ENCODE results near the gene CDK2AP2.

CDK2AP2 gene

DNA sequence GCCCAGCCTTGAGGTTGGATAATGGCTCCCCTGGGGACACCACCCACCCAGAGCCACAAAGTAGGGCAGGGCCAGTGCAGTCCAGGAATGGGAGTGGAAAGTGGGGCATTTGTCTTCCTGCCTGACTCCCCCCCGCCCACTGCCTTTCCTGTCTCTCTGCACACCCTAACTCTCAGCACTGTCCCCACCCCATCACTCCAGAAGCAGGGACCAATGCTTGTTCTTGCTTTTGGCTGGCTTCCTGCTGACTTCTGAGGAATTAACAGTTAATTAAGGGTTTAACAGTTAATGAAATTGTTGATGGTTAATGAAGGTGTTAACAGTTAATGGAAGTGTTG lies 7.5 kb downstream of the CDK2AP2 start:
- Histone ChIP-seq H3K4me1 (ENCODE audit: insufficient read depth, low read length) (peaks cover 1% of the 10 kb centered on the region; the same call in 1 of the 2 replicates), H3K9me3 (ENCODE audit: insufficient read depth, low read depth, low read length) (no peaks in the 10 kb centered on the region), H3K27ac (ENCODE audit: low read length) (no peak overlapping the region), H3K9ac (ENCODE audit: low read depth, low read length) (no peak overlapping the region), H3K36me3 (ENCODE audit: insufficient read depth, low read depth, low read length) (peaks cover 14% of the 10 kb centered on the region), H3K4me3 (ENCODE audit: low read length) (no peak overlapping the region), H3K27me3 (ENCODE audit: insufficient read depth, low read length) (peaks cover 14% of the 10 kb centered on the region)

DNA sequence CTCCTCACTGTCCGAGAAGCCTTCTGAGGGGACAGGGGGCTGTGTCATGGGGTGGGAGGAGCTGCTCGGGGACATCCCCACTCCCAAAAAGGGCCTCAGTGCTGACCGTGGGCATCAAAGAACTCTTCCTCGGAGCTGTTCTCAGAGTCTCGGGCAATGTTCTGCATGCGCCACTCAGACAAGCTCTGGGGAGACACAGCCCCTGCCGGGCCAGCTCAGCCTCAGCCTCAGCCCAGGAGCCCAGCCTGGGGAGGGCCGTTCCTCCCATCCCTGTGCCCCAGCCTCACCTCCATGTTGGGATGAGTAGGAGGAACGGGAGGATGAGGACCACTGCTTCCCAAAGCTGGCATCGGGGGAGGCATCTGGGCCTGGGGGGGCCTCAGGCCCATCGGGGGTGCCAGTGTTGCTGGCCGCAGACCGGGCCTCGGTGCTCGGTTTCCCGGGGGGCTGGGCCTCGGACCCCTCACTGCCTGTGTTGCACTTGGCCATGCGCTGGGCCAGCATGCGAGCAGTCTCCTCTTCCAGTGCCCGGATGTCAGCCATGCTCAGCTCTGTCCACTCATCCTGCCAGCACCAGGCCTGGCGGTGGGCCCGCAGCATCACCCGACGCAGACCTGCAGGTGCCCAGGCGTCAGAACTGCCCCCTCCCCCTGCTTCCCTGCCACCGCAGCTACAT lies 8.0 kb downstream of the CDK2AP2 start:
- Histone ChIP-seq H3K4me3 (ENCODE audit: low read length) (no peak overlapping the region), H3K27ac (ENCODE audit: low read length) (no peak overlapping the region), H3K9ac (ENCODE audit: low read depth, low read length) (no peak overlapping the region), H3K27me3 (ENCODE audit: insufficient read depth, low read length) (peaks cover 14% of the 10 kb centered on the region), H3K36me3 (ENCODE audit: insufficient read depth, low read depth, low read length) (peaks cover 14% of the 10 kb centered on the region), H3K4me1 (ENCODE audit: insufficient read depth, low read length) (no peaks in the 10 kb centered on the region), H3K9me3 (ENCODE audit: insufficient read depth, low read depth, low read length) (no peaks in the 10 kb centered on the region)

DNA sequence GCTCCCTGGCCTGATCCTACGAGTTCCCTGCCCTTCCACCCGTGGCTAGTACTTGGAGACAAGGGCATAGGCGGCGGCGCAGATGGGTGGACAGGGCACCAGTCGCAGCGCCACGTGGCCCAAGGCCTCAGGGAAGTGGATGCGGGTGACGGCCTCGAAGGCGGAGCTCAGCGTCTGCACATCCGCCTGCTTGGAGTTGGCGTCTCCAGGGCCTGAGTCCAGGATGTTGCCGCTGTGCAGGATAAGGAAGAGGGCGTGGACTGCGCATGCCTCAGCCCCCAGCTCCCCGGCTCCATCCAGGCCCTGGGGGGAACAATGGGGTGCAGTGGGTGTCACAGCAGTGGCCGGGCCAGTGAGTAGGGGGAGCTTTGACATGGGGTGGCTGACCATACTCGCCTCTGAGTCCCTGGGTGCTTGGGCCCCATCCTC lies 9.4 kb downstream of the CDK2AP2 start:
- peaks cover 9% of the 10 kb centered on the region for H3K27me3 ChIP-seq (ENCODE audit: insufficient read depth, low read length)
- peaks cover 14% of the 10 kb centered on the region for H3K36me3 ChIP-seq (ENCODE audit: insufficient read depth, low read depth, low read length)
- no peaks in the 10 kb centered on the region for H3K9me3 ChIP-seq (ENCODE audit: insufficient read depth, low read depth, low read length)
- no peak overlapping the region for H3K9ac ChIP-seq (ENCODE audit: low read depth, low read length)
- no peaks in the 10 kb centered on the region for H3K4me1 ChIP-seq (ENCODE audit: insufficient read depth, low read length)
- H3K4me3 ChIP-seq (ENCODE audit: low read length), result no peak overlapping the region
- no peak overlapping the region for H3K27ac ChIP-seq (ENCODE audit: low read length)

DNA sequence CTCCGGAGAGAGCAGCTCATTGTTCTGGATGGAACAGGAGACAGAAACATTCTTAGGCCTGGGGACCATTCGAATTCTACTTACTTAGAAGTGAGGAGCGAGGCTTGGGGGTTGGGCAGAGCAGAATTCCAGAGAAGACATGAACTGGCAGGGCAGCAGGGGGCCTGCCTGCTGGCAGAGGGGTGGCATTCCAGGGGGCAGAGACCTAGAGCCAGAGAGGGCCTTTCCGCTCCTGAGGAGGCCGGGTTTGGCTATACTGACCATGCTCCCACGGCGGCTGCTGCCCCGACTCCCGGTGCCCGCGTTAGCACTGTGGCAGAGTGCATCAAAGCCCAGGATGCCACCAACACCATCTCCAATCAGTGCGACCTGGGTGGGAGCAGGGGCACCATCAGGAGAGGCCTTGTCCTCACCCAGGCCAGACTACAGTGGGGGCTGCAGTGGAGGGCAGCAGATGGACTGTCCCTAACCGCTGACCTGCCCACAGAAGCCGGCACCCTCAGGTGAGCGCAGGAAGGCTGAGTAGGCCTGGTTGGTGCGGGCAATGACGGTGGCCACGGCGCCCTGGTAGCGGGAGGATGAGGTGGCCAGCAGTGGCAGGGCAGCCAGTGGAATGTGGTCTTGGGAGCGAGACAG lies 10.2 kb downstream of the CDK2AP2 start:
- Histone ChIP-seq H3K27me3 (ENCODE audit: insufficient read depth, low read length) (peaks cover 1% of the 10 kb centered on the region), H3K9me3 (ENCODE audit: insufficient read depth, low read depth, low read length) (no peaks in the 10 kb centered on the region), H3K4me3 (ENCODE audit: low read length) (no peak overlapping the region), H3K27ac (ENCODE audit: low read length) (no peak overlapping the region), H3K36me3 (ENCODE audit: insufficient read depth, low read depth, low read length) (peaks cover 14% of the 10 kb centered on the region), H3K9ac (ENCODE audit: low read depth, low read length) (no peak overlapping the region), H3K4me1 (ENCODE audit: insufficient read depth, low read length) (no peaks in the 10 kb centered on the region)

DNA sequence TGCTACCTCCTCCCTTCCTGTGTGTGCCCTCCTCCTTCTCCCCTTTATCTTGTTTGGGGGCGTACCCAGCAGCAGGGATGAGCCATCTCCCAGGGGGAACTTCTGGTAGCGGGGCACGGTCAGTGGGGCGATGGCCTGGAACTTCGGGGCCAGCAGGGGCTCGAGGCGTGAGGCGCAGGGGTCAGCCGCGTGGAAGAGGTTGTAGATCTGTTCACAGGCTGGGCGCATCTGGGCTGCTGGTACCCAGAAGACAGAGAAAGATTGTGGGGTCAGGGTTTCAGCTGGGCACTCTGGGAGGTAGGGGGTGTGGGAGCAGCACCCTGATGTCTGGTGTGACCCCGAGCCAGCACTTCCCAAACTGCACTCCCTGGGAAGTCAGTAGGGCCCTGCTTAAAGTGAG lies 11.8 kb downstream of the CDK2AP2 start:
- no peaks in the 10 kb centered on the region for H3K9me3 ChIP-seq (ENCODE audit: insufficient read depth, low read depth, low read length)
- H3K4me3 ChIP-seq (ENCODE audit: low read length), result no peak overlapping the region
- no peaks in the 10 kb centered on the region for H3K27me3 ChIP-seq (ENCODE audit: insufficient read depth, low read length)
- no peaks in the 10 kb centered on the region for H3K4me1 ChIP-seq (ENCODE audit: insufficient read depth, low read length)
- H3K27ac ChIP-seq (ENCODE audit: low read length), result no peak overlapping the region
- H3K9ac ChIP-seq (ENCODE audit: low read depth, low read length), result no peak overlapping the region
- H3K36me3 ChIP-seq (ENCODE audit: insufficient read depth, low read depth, low read length), result peaks cover 15% of the 10 kb centered on the region

DNA sequence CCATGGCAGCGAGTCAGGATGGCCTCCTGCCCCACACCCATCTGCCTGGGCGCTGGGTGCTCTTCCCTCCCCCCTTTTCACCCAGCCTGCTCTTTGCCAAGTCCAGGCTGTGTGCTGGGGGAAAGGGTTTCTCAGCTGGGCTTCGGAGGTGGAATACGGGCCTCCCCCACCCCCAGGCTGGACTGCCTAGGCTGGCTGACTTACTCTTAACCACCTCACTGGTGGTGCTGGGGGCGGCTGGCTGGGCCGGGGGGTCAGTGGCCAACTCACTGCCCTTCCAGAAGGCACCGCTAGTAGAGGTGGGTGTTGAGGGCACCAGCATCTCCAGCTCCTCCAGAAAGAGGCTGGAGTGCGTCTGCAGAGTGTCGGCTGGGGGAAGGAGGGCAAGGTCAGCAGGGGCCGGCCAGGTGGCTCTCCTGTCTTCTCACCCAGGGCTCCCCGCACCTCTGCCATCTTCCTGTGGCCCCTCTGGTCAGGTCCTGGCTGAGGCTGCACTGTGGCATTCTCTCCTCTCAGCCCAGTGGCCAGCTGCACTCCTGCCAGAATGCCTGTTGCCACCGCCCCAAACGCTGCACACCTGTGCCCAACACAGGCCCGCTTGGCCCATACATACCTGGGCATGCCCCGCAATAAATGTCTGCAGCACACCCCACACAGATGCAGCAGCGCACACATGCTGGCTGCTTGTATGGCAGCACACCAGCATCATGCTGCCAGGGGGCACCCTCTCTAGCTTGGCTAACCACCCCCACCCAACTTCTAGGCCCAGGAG lies 12.5 kb downstream of the CDK2AP2 start:
- Histone ChIP-seq H3K4me3 (ENCODE audit: low read length) (no peak overlapping the region), H3K27ac (ENCODE audit: low read length) (no peak overlapping the region), H3K9ac (ENCODE audit: low read depth, low read length) (no peak overlapping the region), H3K4me1 (ENCODE audit: insufficient read depth, low read length) (no peaks in the 10 kb centered on the region), H3K9me3 (ENCODE audit: insufficient read depth, low read depth, low read length) (no peaks in the 10 kb centered on the region), H3K27me3 (ENCODE audit: insufficient read depth, low read length) (no peaks in the 10 kb centered on the region), H3K36me3 (ENCODE audit: insufficient read depth, low read depth, low read length) (peaks cover 12% of the 10 kb centered on the region)

DNA sequence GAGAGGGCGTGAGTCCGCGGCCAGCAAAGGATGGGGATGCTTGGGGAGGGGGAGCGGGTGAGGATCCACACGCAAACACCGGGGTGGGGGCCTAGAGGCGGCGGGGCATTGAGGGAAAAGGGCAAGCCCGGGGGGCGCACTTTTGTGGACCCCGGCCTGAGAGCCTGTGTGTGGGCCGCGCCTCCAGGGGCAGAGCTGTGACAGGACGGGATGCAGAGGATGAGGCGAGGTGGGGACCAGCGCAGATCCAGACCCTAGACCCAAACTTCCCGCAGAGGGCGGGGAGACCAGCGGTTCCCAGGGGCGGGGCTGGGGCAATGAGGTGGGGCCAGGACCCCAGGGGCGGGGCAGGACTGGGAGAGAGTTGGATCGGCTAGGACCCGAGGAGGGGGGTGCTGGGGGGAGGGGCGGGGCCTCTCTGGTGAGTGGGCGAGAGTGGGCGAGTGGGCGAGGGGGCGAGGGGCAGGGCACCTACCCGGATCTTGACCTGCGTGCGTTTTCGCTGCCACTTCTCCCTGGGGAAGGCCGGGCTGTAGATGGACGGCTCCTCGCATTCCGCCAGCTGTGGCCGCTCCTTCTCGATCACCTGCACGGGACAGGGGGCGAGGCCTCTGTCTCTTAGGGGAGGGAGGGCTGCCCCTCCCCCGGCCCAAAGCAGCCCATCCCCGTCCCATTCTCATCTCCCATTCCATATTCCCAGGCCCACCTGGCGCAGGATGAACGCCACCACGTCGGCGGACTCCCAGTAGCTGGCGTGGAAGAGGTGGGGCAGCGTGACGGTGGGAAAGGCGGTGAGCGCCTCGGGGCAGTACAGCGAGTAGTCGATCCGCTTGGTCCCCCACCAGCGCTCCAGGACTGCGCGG lies 13.4 kb downstream of the CDK2AP2 start:
- Histone ChIP-seq H3K4me1 (ENCODE audit: insufficient read depth, low read length) (no peaks in the 10 kb centered on the region), H3K36me3 (ENCODE audit: insufficient read depth, low read depth, low read length) (peaks cover 12% of the 10 kb centered on the region), H3K9me3 (ENCODE audit: insufficient read depth, low read depth, low read length) (no peaks in the 10 kb centered on the region), H3K4me3 (ENCODE audit: low read length) (no peak overlapping the region), H3K27ac (ENCODE audit: low read length) (no peak overlapping the region), H3K9ac (ENCODE audit: low read depth, low read length) (no peak overlapping the region), H3K27me3 (ENCODE audit: insufficient read depth, low read length) (no peaks in the 10 kb centered on the region)

DNA sequence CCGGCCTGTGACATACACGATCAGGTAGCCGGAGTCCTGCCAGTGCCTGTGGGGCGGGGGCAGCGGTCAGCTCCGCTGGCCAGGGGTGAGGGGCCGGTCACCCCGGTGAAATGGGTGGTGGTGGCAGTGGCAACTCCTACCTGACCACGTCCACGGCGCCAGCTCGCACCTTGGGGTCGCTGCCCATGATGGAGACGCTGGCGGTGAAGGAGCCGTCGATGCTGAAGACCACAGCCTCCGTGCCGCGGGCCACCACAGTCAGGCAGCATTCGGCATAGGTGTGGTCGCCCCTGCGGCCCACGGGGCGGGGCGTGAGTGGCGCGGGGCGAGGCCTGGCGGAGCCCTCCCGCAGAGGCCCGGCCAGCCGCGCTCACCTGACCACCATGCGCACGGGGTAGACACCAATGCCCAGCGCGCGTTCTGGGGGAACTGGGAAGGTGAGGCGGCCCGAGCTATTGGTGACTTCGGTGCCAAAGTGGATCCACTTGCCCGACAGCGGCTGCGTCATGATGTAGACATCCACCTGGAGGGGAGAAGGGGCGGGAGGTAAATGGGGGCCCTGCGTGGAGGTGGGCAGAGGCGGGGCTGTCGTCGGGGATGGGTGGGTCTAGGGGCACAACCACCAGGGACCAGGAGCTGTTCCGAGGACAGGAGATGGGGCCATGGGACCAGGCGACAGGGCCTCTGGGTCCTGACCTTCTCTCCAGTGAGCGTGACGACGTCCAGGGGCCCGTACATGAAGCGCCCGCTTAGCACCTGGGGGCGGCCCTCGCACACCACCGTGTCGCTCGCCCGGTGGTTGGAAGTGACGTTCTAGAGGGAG lies 14.2 kb downstream of the CDK2AP2 start:
- Histone ChIP-seq H3K9me3 (ENCODE audit: insufficient read depth, low read depth, low read length) (no peaks in the 10 kb centered on the region), H3K4me3 (ENCODE audit: low read length) (no peak overlapping the region), H3K9ac (ENCODE audit: low read depth, low read length) (no peak overlapping the region), H3K36me3 (ENCODE audit: insufficient read depth, low read depth, low read length) (peaks cover 12% of the 10 kb centered on the region), H3K27ac (ENCODE audit: low read length) (no peak overlapping the region), H3K27me3 (ENCODE audit: insufficient read depth, low read length) (no peaks in the 10 kb centered on the region), H3K4me1 (ENCODE audit: insufficient read depth, low read length) (no peaks in the 10 kb centered on the region)

DNA sequence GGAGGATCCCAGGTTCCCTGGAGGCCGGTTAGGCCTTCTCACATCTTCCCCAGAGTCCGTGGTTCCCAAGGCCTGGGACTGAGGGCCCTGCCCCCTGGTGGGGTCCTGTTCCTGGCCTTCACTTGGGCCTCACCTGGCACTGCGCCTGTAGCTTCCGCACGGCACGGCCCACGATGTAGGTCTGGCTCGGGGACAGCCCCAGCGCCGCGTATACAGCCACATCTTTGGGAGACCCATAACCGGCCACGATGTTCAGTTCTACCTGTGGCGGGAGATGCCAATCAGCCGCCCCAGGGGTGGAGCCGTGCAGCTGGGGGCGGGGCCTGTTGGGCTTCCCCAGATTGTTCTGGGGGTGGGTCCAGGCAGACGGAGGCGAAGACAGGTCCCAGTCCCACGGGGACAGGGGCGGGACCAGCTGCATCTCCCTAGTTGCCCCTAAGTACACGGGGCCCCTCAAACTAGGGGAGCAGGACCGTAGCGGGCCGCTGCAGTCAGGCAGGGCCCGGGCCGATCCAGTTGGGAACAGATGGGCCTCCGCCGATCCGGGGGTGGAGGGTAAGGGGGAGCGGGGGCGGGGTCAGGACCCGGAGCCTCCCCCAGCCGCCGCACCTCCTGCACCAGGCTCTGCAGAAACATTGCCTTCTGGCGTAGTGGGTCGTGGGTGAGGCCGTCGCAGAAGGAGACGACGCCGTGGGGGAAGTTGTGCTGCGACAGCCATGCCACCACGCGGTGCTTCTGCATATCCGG lies 15.0 kb downstream of the CDK2AP2 start:
- H3K9ac ChIP-seq (ENCODE audit: low read depth, low read length), result no peak overlapping the region
- peaks cover 12% of the 10 kb centered on the region for H3K36me3 ChIP-seq (ENCODE audit: insufficient read depth, low read depth, low read length)
- no peaks in the 10 kb centered on the region for H3K4me1 ChIP-seq (ENCODE audit: insufficient read depth, low read length)
- H3K9me3 ChIP-seq (ENCODE audit: insufficient read depth, low read depth, low read length), result no peaks in the 10 kb centered on the region
- H3K27ac ChIP-seq (ENCODE audit: low read length), result no peak overlapping the region
- no peaks in the 10 kb centered on the region for H3K27me3 ChIP-seq (ENCODE audit: insufficient read depth, low read length)
- H3K4me3 ChIP-seq (ENCODE audit: low read length), result no peak overlapping the region

DNA sequence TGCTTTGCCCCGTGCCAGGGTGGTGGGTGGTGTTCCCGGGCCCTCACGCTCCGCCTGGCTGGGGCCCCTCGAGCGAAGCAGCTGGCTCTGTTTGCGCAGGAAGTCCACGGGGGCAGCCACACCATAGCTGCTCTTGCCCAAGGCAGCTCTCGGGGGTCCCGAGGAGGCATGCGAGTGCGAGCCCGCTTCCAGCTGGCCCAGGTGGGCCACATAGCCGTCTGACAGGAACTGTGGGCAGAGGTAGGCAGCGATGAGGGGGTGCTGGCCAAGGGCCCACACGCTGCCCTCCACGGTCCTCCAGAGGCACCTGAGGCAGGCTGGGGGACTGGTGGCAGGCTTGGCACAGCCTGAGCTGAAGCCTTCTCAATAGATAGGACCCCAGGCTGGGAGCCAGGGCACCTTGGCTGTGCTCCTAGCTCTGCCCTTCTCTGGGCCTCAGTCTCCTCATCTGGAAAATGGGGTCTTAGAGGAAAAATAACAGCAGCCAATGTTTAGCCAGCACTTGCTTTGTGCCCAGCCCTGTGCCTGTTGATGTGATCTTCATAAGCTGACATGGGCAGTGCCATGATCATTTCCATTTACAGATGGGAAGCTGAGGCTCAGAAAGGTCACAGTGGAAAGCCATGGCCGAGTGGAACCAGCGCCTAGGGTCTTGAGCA lies 15.8 kb downstream of the CDK2AP2 start:
- Histone ChIP-seq H3K27me3 (ENCODE audit: insufficient read depth, low read length) (no peaks in the 10 kb centered on the region), H3K9me3 (ENCODE audit: insufficient read depth, low read depth, low read length) (no peaks in the 10 kb centered on the region), H3K36me3 (ENCODE audit: insufficient read depth, low read depth, low read length) (peaks cover 12% of the 10 kb centered on the region), H3K9ac (ENCODE audit: low read depth, low read length) (no peak overlapping the region), H3K4me3 (ENCODE audit: low read length) (no peak overlapping the region), H3K4me1 (ENCODE audit: insufficient read depth, low read length) (no peaks in the 10 kb centered on the region), H3K27ac (ENCODE audit: low read length) (no peak overlapping the region)

All from iPS-20b (cell line).